Measurements from ENCODE around the gene HMGN4.

- TF ChIP-seq POLR2A (IDR thresholded peaks at IDR 0.05; ENCODE audit: control extremely low read depth in 1 of 2, low read depth in 2 of 2, low read length in 2 of 2) (no peak), CTCF (IDR thresholded peaks at IDR 0.05; ENCODE audit: control extremely low read depth in 1 of 3, insufficient read depth in 1 of 3, low read depth in 1 of 3, low read length in 3 of 3) (no peak), EZH2 (IDR thresholded peaks at IDR 0.05; ENCODE audit: low read depth, low read length, severe bottlenecking) (no peak), EP300 (IDR thresholded peaks at IDR 0.05; ENCODE audit: borderline replicate concordance in 1 of 2, low read depth in 2 of 2, low read length in 2 of 2) (no peak), POLR2AphosphoS5 (IDR thresholded peaks at IDR 0.05; ENCODE audit: low read depth, low read length) (no peak), EGR1 (IDR thresholded peaks at IDR 0.05; ENCODE audit: borderline replicate concordance, low read depth, low read length) (no peak), MAFK (IDR thresholded peaks at IDR 0.05; ENCODE audit: low read depth, low read length) (no peak), TBP (IDR thresholded peaks at IDR 0.05; ENCODE audit: low read depth, low read length) (no peak), MAX (IDR thresholded peaks at IDR 0.05) (no peak), TEAD4 (IDR thresholded peaks at IDR 0.05; ENCODE audit: low read depth, low read length) (no peak), HDAC6 (IDR thresholded peaks at IDR 0.05; ENCODE audit: low read depth, low read length) (no peak)
Measured at GRCh38 chr6:26534681-26535465, 3.3 kb upstream of the HMGN4 start.
